ENCODE results near the gene ACIN1. TPM values are rescaled to one million over a fixed set of nuclear protein-coding genes. Genes with fewer than 3 reads are reported as not detected.

ACIN1 gene
- total and polyA plus RNA-seq, 2 of the 13 experiments (the other 11 are each of a cell fraction or from before 2014, with no cell fraction given): 165 to 183 TPM

GRCh38 chr14:23068789-23069412 is 26.0 kb downstream of the ACIN1 start (continued):
- TF ChIP-seq PLSCR1 (CRISPR knock-in tag; IDR thresholded peaks at IDR 0.05; ENCODE audit: borderline replicate concordance): no peak
- no peak for TF ChIP-seq ZNF382 (CRISPR knock-in tag; IDR thresholded peaks at IDR 0.05; ENCODE audit: borderline replicate concordance)
- TF ChIP-seq ADNP (CRISPR knock-in tag; IDR thresholded peaks at IDR 0.05): no peak
- no peak for TF ChIP-seq ZNF3 (CRISPR knock-in tag; IDR thresholded peaks at IDR 0.05)
- TF ChIP-seq ZFP41 (CRISPR knock-in tag; IDR thresholded peaks at IDR 0.05; ENCODE audit: borderline replicate concordance): no peak
- peak; percentile 98 to 100 for TF ChIP-seq HMGXB4 (CRISPR knock-in tag; IDR thresholded peaks at IDR 0.05; ENCODE audit: borderline replicate concordance in 1 of 2, low read depth in 1 of 2)
- TF ChIP-seq ZNF230 (CRISPR knock-in tag; IDR thresholded peaks at IDR 0.05): 0 out of 2 replicates have a peak, but pooled peaks have one; percentile 32
- no peak for TF ChIP-seq SYNCRIP (IDR thresholded peaks at IDR 0.05; ENCODE audit: insufficient read depth, low read depth, low read length)
- TF ChIP-seq THAP11 (CRISPR knock-in tag; IDR thresholded peaks at IDR 0.05): peak; percentile 80
- no peak for TF ChIP-seq SP5 (CRISPR knock-in tag; IDR thresholded peaks at IDR 0.05; ENCODE audit: borderline replicate concordance, low read depth)
- peak; percentile 67; the same call in 1 of the 2 replicates for TF ChIP-seq ZSCAN9 (CRISPR knock-in tag; IDR thresholded peaks at IDR 0.05; ENCODE audit: borderline replicate concordance)
- TF ChIP-seq, protein P1, sequence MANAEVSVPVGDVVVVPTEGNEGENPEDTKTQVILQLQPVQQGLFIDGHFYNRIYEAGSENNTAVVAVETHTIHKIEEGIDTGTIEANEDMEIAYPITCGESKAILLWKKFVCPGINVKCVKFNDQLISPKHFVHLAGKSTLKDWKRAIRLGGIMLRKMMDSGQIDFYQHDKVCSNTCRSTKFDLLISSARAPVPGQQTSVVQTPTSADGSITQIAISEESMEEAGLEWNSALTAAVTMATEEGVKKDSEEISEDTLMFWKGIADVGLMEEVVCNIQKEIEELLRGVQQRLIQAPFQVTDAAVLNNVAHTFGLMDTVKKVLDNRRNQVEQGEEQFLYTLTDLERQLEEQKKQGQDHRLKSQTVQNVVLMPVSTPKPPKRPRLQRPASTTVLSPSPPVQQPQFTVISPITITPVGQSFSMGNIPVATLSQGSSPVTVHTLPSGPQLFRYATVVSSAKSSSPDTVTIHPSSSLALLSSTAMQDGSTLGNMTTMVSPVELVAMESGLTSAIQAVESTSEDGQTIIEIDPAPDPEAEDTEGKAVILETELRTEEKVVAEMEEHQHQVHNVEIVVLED (CRISPR knock-in tag; IDR thresholded peaks at IDR 0.05; ENCODE audit: borderline replicate concordance): no peak
- no peak for TF ChIP-seq MTF2 (CRISPR knock-in tag; IDR thresholded peaks at IDR 0.05; ENCODE audit: borderline replicate concordance)
- TF ChIP-seq ZFP91 (CRISPR knock-in tag; IDR thresholded peaks at IDR 0.05; ENCODE audit: borderline replicate concordance): peak; percentile 39; the same call in 1 of the 2 replicates
- TF ChIP-seq, protein P2, sequence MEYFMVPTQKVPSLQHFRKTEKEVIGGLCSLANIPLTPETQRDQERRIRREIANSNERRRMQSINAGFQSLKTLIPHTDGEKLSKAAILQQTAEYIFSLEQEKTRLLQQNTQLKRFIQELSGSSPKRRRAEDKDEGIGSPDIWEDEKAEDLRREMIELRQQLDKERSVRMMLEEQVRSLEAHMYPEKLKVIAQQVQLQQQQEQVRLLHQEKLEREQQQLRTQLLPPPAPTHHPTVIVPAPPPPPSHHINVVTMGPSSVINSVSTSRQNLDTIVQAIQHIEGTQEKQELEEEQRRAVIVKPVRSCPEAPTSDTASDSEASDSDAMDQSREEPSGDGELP (IDR thresholded peaks at IDR 0.05; ENCODE audit: borderline replicate concordance, low read depth): 0 out of 2 replicates have a peak, but pooled peaks have one; percentile 16
- peak; percentile 81 for TF ChIP-seq GATAD1 (CRISPR knock-in tag; IDR thresholded peaks at IDR 0.05)
- TF ChIP-seq ZBTB34 (CRISPR knock-in tag; IDR thresholded peaks at IDR 0.05): peak; percentile 36; the same call in 1 of the 2 replicates
- peak; percentile 77 for TF ChIP-seq MIER3 (CRISPR knock-in tag; IDR thresholded peaks at IDR 0.05; ENCODE audit: borderline replicate concordance)
- TF ChIP-seq MED8 (CRISPR knock-in tag; IDR thresholded peaks at IDR 0.05; ENCODE audit: insufficient replicate concordance): no peak
- peak; percentile 45 for TF ChIP-seq POLR2G (IDR thresholded peaks at IDR 0.05; ENCODE audit: low read depth, low read length)
- peak; percentile 71 for TF ChIP-seq ISL2 (CRISPR knock-in tag; IDR thresholded peaks at IDR 0.05)

Data from HepG2 (cell line).